Body of pancreas (tissue), 4 donors: ENCODE results near the gene PLA2R1. TPM values are rescaled to one million over a fixed set of nuclear protein-coding genes. Genes with fewer than 3 reads are reported as not detected.

ENCODE experiments used
- ATAC-seq: fragments of 150-250 bp; one replicate; pipeline ENCODE4 v1.9.1; 2016
- DNase-seq, 4 donors: peaks; one replicate each; pipeline ENCODE4 v3.0.0-alpha.2; 2019
- H3K27ac ChIP-seq, 4 donors: fragments of 200-600 bp; sonication (generic); 1 replicate in 3 of 4; 2 replicates in 1 of 4; pipeline versions ENCODE4 v1.5.1 to v1.6.1; 2016 to 2019; ENCODE audit warnings: mild to moderate bottlenecking in 1 of 4, mixed read lengths in 1 of 4, moderate library complexity in 1 of 4
- H3K27me3 ChIP-seq, 2 donors: fragments of 200-600 bp; sonication (generic); one replicate each; pipeline ENCODE4 v1.6.0; 2016; ENCODE audit warnings: mild to moderate bottlenecking in 1 of 2
- H3K36me3 ChIP-seq, 2 donors: fragments of 200-600 bp; sonication (generic); replicated peaks in 1 of 2; 2 replicates each; pipeline ENCODE4 v1.5.1; 2016; ENCODE audit warnings: low read depth in 2 of 2; ENCODE audit not compliant: insufficient read depth in 1 of 2
- H3K4me1 ChIP-seq: fragments of 200-600 bp; sonication (generic); one replicate; pipeline ENCODE4 v1.6.0; 2016
- H3K4me3 ChIP-seq, 2 donors: fragments of 200-600 bp; sonication (generic); 1 replicate in 1 of 2; 2 replicates in 1 of 2; pipeline ENCODE4 v1.5.1; 2016 to 2019
- H3K9me3 ChIP-seq, 3 donors: fragments of 200-600 bp; sonication (generic); 1 replicate in 2 of 3; 2 replicates in 1 of 3; pipeline ENCODE4 v1.5.1; 2016
- CTCF ChIP-seq, 7 experiments: fragments of 450-650 bp in 4 of 7; fragments of 200-600 bp in 3 of 7; sonication (generic) in 3 of 7; IDR thresholded peaks; one replicate each; pipeline ENCODE4 v1.5.1; 2016 to 2019; ENCODE audit warnings: antibody characterized with exemption in 7 of 7
- POLR2A ChIP-seq, 3 donors: fragments of 450-650 bp; IDR thresholded peaks; one replicate each; pipeline ENCODE4 v1.6.1; 2016; ENCODE audit warnings: antibody characterized with exemption in 3 of 3, mild to moderate bottlenecking in 2 of 3
- WGBS, 2 donors: methylation state at CpG; one replicate each; pipeline ENCODE4 v1.1.5; 2017; 5-methylcytosine and 5-hydroxymethylcytosine counted together
- intact Hi-C: fragments of 100-400 bp; cut with DNase I; formaldehyde crosslinking; loops from one replicate; pipeline ENCODE4 v1.15.1; 2023
- total RNA-seq, 2 donors: library from RNA; depleted of rRNA; stranded (reverse); fragments of >200 nt; gene quantifications; one replicate each; pipeline ENCODE4 v1.1.0, GENCODE V29; 2016

PLA2R1 gene
- total RNA-seq, 2 donors from 2014 or later: 1.3 to 2.1 TPM

- TF ChIP-seq POLR2A (IDR thresholded peaks at IDR 0.05) (no peak), CTCF (IDR thresholded peaks at IDR 0.05) (no peak)
- no peak for DNase-seq
- intact Hi-C loops: no loop called here
- no peaks in the 10 kb centered on the region for H3K36me3 ChIP-seq
- no peak overlapping the region for H3K27ac ChIP-seq
- no peaks in the 10 kb centered on the region for H3K27me3 ChIP-seq
- 72% methylated on average over 4 of the region's 4 CpGs for WGBS, 2 donors
- no peaks in the 10 kb centered on the region for H3K9me3 ChIP-seq
- no peaks in the 10 kb centered on the region for H3K4me1 ChIP-seq
- ATAC-seq: no peak
- H3K4me3 ChIP-seq: no peak overlapping the region
Measured at GRCh38 chr2:159961451-159961850, 101.0 kb downstream of the PLA2R1 start.

- DNase-seq (no peak), ATAC-seq (no peak)
- no peak overlapping the region for H3K4me3 ChIP-seq
- 76 to 81% methylated on average over 2 of the region's 2 CpGs for WGBS, 2 donors
- no peaks in the 10 kb centered on the region for H3K36me3 ChIP-seq
- no peaks in the 10 kb centered on the region for H3K4me1 ChIP-seq
- TF ChIP-seq CTCF (IDR thresholded peaks at IDR 0.05) (no peak), POLR2A (IDR thresholded peaks at IDR 0.05) (no peak)
- H3K9me3 ChIP-seq: no peaks in the 10 kb centered on the region
- H3K27ac ChIP-seq: no peak overlapping the region
- intact Hi-C loops: no loop called here
- H3K27me3 ChIP-seq: no peaks in the 10 kb centered on the region
Measured at GRCh38 chr2:159961037-159961436, 101.4 kb downstream of the PLA2R1 start.

GRCh38 chr2:159960414-159960813 is 102.0 kb downstream of the PLA2R1 start:
- no peak overlapping the region for H3K4me3 ChIP-seq
- no peaks in the 10 kb centered on the region for H3K36me3 ChIP-seq
- TF ChIP-seq POLR2A (IDR thresholded peaks at IDR 0.05): no peak
- TF ChIP-seq CTCF (IDR thresholded peaks at IDR 0.05): no peak
- no peaks in the 10 kb centered on the region for H3K9me3 ChIP-seq
- no peaks in the 10 kb centered on the region for H3K27me3 ChIP-seq
- WGBS, 2 donors: 62 to 78% methylated on average over 2 of the region's 2 CpGs
- H3K27ac ChIP-seq: no peak overlapping the region
- DNase-seq: no peak
- intact Hi-C loops: no loop called here
- ATAC-seq: no peak
- no peaks in the 10 kb centered on the region for H3K4me1 ChIP-seq

- Histone ChIP-seq H3K27ac (no peak overlapping the region), H3K4me3 (no peak overlapping the region), H3K4me1 (no peaks in the 10 kb centered on the region), H3K36me3 (no peaks in the 10 kb centered on the region), H3K27me3 (no peaks in the 10 kb centered on the region), H3K9me3 (no peaks in the 10 kb centered on the region)
- ATAC-seq: no peak
- no peak for DNase-seq
- WGBS, 2 donors: 46 to 62% methylated on average over 3 of the region's 3 CpGs
- intact Hi-C loops: no loop called here
- TF ChIP-seq POLR2A (IDR thresholded peaks at IDR 0.05): no peak
- TF ChIP-seq CTCF (IDR thresholded peaks at IDR 0.05): no peak
Measured at GRCh38 chr2:159959136-159959535, 103.3 kb downstream of the PLA2R1 start.

GRCh38 chr2:159953136-159953823 is 109.1 kb downstream of the PLA2R1 start:
- no peaks in the 10 kb centered on the region for H3K27me3 ChIP-seq

More at GRCh38 chr2:159953136-159953823, 109.1 kb downstream of the PLA2R1 start:
- no peak overlapping the region for H3K27ac ChIP-seq
- H3K36me3 ChIP-seq: no peaks in the 10 kb centered on the region
- no peak for DNase-seq
- no peaks in the 10 kb centered on the region for H3K9me3 ChIP-seq
- no peak overlapping the region for H3K4me3 ChIP-seq
- TF ChIP-seq POLR2A (IDR thresholded peaks at IDR 0.05) (no peak), CTCF (IDR thresholded peaks at IDR 0.05) (no peak)
- WGBS, 2 donors: 78% methylated on average over 2 of the region's 2 CpGs
- intact Hi-C loops: no loop called here
- H3K4me1 ChIP-seq: no peaks in the 10 kb centered on the region
- no peak for ATAC-seq
